AG10803 (cell line): Measurements from ENCODE around the gene IPPK.

Experiments
- DNase-seq: peaks from one replicate; pipeline ENCODE4 v3.0.0; 2010; ENCODE audit warnings: low read depth
- H3K4me3 ChIP-seq: 2 replicates; pipeline ENCODE4 v1.5.1; 2011; ENCODE audit warnings: mild to moderate bottlenecking, low read length, control low read depth
- CTCF ChIP-seq: conservative IDR thresholded peaks from 2 replicates; pipeline ENCODE4 v1.5.1; 2011; ENCODE audit warnings: mild to moderate bottlenecking, low read length, control low read depth, inconsistent platforms

Gene IPPK

GRCh38 chr9:92710368-92710767 lies 40.4 kb upstream of the IPPK start:
- no peak overlapping the region for H3K4me3 ChIP-seq
- DNase-seq = no peak
- TF ChIP-seq CTCF = no peak

GRCh38 chr9:92709954-92710353 lies 40.0 kb upstream of the IPPK start:
- no peak for TF ChIP-seq CTCF
- no peak overlapping the region for H3K4me3 ChIP-seq
- DNase-seq = no peak

GRCh38 chr9:92709240-92709639 lies 39.3 kb upstream of the IPPK start:
- DNase-seq = no peak
- no peak for TF ChIP-seq CTCF
- H3K4me3 ChIP-seq = no peak overlapping the region

GRCh38 chr9:92707530-92707929 lies 37.6 kb upstream of the IPPK start:
- TF ChIP-seq CTCF = no peak
- H3K4me3 ChIP-seq = no peak overlapping the region
- DNase-seq = no peak

- DNase-seq = peak; percentile 35
- peak; percentile 54 for TF ChIP-seq CTCF
- H3K4me3 ChIP-seq = no peak overlapping the region
These were observed 36.4 kb upstream of the IPPK start for GRCh38 chr9:92706218-92706940.

GRCh38 chr9:92704528-92704927 lies 34.6 kb upstream of the IPPK start:
- H3K4me3 ChIP-seq = no peak overlapping the region
- no peak for DNase-seq
- TF ChIP-seq CTCF = no peak

- no peak for TF ChIP-seq CTCF
- no peak for DNase-seq
- H3K4me3 ChIP-seq = no peak overlapping the region
These were observed 26.7 kb upstream of the IPPK start for GRCh38 chr9:92696619-92697018.
